ENCODE measurements around the gene EIF3D. TPM values are rescaled to one million over a fixed set of nuclear protein-coding genes. Genes with fewer than 3 reads are reported as not detected.

EIF3D gene
- total and polyA plus RNA-seq, 2 of the 4 experiments (the other 2 are of a cell fraction), result 339 to 746 TPM

- ChIA-PET POLR2A (ENCODE audit: unreplicated experiment) (interaction anchor here (0.6 kb wide), 1 partner anchor 193 kb away, joined by 9 read pairs; no protein-coding TSS in a partner anchor), CTCF (no interaction called here)
- in situ Hi-C loops (cut with MboI; ENCODE audit: low sequenced_read_pairs) (no loop called here), dilution Hi-C loops (cut with HindIII; ENCODE audit: low sequenced_read_pairs, unreplicated experiment) (no loop called here), intact Hi-C loops (cut with micrococcal nuclease) (no loop called here)
- H2BK20ac ChIP-seq (ENCODE audit: low read depth, low read length), result no peak overlapping the region
- peak overlapping the region; percentile 39 for H2AFZ ChIP-seq (replicated peaks; ENCODE audit: low read length, poor library complexity)
- H3K4me2 ChIP-seq (ENCODE audit: low read depth, low read length), result no peak overlapping the region
- ATAC-seq (ENCODE audit: low read depth) (no peak), DNase-seq (no peak)
- H2BK120ac ChIP-seq (ENCODE audit: low read depth, low read length), result no peak overlapping the region
- H3K18ac ChIP-seq (ENCODE audit: low read depth, low read length), result no peak overlapping the region
- BruUV-seq (replicated peaks), result no TSS peak
- H3K4me3 ChIP-seq (ENCODE audit: insufficient read depth, low read depth, low read length), result no peak overlapping the region
- H3K4me1 ChIP-seq (ENCODE audit: control insufficient read depth, insufficient read depth, low read length), result peaks cover 5% of the 10 kb centered on the region
- no peak overlapping the region for H4K8ac ChIP-seq (ENCODE audit: low read depth in 2 of 2, low read length in 2 of 2)
- no peak overlapping the region for H4K91ac ChIP-seq (ENCODE audit: insufficient read depth, low read depth, low read length)
- H4K5ac ChIP-seq (ENCODE audit: low read depth, low read length), result no peak overlapping the region
- no peaks in the 10 kb centered on the region for H4K20me1 ChIP-seq (ENCODE audit: insufficient read depth, low read length)
- no peak overlapping the region for H3K56ac ChIP-seq (ENCODE audit: extremely low read depth, insufficient read depth, low read length)
- no peaks in the 10 kb centered on the region for H3K36me3 ChIP-seq (ENCODE audit: control insufficient read depth, insufficient read depth, low read length)
- no peaks in the 10 kb centered on the region for H3K79me1 ChIP-seq (ENCODE audit: low read depth in 1 of 2, low read length in 2 of 2)
- H3K27ac ChIP-seq (ENCODE audit: insufficient read depth, low read length), result no peak overlapping the region
- H3K27me3 ChIP-seq (ENCODE audit: control insufficient read depth, insufficient read depth, low read length), result peaks cover 20% of the 10 kb centered on the region
- no peak overlapping the region for H3K14ac ChIP-seq (replicated peaks; ENCODE audit: low read depth, low read length)
- no peak overlapping the region for H2AK9ac ChIP-seq (replicated peaks; ENCODE audit: low read depth, low read length, poor library complexity)
- no peak overlapping the region for H3K23ac ChIP-seq (ENCODE audit: low read depth, low read length)
- H3K9ac ChIP-seq (ENCODE audit: low read depth, low read length), result no peak overlapping the region
- H2BK15ac ChIP-seq (ENCODE audit: low read depth, low read length), result no peak overlapping the region
- no CpG with 5 or more reads among the region's 12 CpGs for WGBS, 2 experiments (ENCODE audit: extremely low coverage in 2 of 2, insufficient read length in 1 of 2)
- peaks cover 11% of the 10 kb centered on the region for H3K9me1 ChIP-seq (ENCODE audit: insufficient read depth, low read length)
- no peak for TF ChIP-seq USF2 (IDR thresholded peaks at IDR 0.05; ENCODE audit: low read depth, low read length)
- TF ChIP-seq CHD1 (IDR thresholded peaks at IDR 0.05; ENCODE audit: low read depth, low read length), result no peak
- no peak for TF ChIP-seq SMC3 (IDR thresholded peaks at IDR 0.05; ENCODE audit: low read depth, low read length)
- H3K4ac ChIP-seq (ENCODE audit: low read depth, low read length), result peak overlapping the region; percentile 27
- no peaks in the 10 kb centered on the region for H3K9me3 ChIP-seq (ENCODE audit: control insufficient read depth, insufficient read depth, low read length)
- no peak overlapping the region for H2BK5ac ChIP-seq (ENCODE audit: low read depth, low read length, poor library complexity, severe bottlenecking)
- no peak overlapping the region for H2AK5ac ChIP-seq (ENCODE audit: low read depth, low read length)
These were observed 34.5 kb upstream of the EIF3D start for GRCh38 chr22:36563444-36563843.

All from IMR-90 (cell line).